ENCODE results near the gene NCR1. TPM values are rescaled to one million over a fixed set of nuclear protein-coding genes. Genes with fewer than 3 reads are reported as not detected.
"Not testable (repeated sequence)": the region's sequence is repeated elsewhere in the genome, so short reads cannot be mapped to it uniquely, and the experiment has no call there.

Gene NCR1
- total RNA-seq, 4 donors from 2014 or later = 4.6 TPM; not detected in 3

- WGBS, 2 donors = 70 to 81% methylated on average over 11 of the region's 11 CpGs
- Histone ChIP-seq H3K4me1 (no peaks in the 10 kb centered on the region), H3K36me3 (no peaks in the 10 kb centered on the region), H3K27me3 (no peaks in the 10 kb centered on the region), H3K9me3 (peaks cover 0 to 16% (median 0%) of the 10 kb centered on the region in 4 donors), H3K4me3 (no peak overlapping the region), H3K27ac (no peak overlapping the region)
- TF ChIP-seq POLR2A (IDR thresholded peaks at IDR 0.05) = no peak
- TF ChIP-seq CTCF (IDR thresholded peaks at IDR 0.05) = no peak
- no peak for TF ChIP-seq EP300 (IDR thresholded peaks at IDR 0.05)
- no peak for DNase-seq (ENCODE audit: low spot score in 2 of 2)
Observed at GRCh38 chr19:54916822-54917221, 10.9 kb downstream of the NCR1 start.

GRCh38 chr19:54918499-54918898 lies 12.6 kb downstream of the NCR1 start:
- H3K9me3 ChIP-seq = peaks cover 0 to 16% (median 0%) of the 10 kb centered on the region in 4 donors
- H3K27me3 ChIP-seq = no peaks in the 10 kb centered on the region
- H3K36me3 ChIP-seq = no peaks in the 10 kb centered on the region
- H3K27ac ChIP-seq = no peak overlapping the region
- TF ChIP-seq POLR2A (IDR thresholded peaks at IDR 0.05) (no peak), CTCF (IDR thresholded peaks at IDR 0.05) (no peak), EP300 (IDR thresholded peaks at IDR 0.05) (no peak)
- 90 to 92% methylated on average over 9 of the region's 9 CpGs for WGBS, 2 donors
- H3K4me1 ChIP-seq = no peaks in the 10 kb centered on the region
- no peak overlapping the region for H3K4me3 ChIP-seq
- no peak for DNase-seq (ENCODE audit: low spot score in 2 of 2)

- not testable (repeated sequence) for H3K27ac ChIP-seq; H3K27me3 ChIP-seq; H3K4me3 ChIP-seq; H3K4me1 ChIP-seq; DNase-seq (ENCODE audit: low spot score in 2 of 2); H3K36me3 ChIP-seq
- 40 to 44% methylated on average over 17 to 19 of the region's 24 CpGs for WGBS, 2 donors
- H3K9me3 ChIP-seq = peaks cover 0 to 19% (median 0%) of the 10 kb centered on the region in 4 donors
Observed at GRCh38 chr19:54919646-54920563, 14.0 kb downstream of the NCR1 start.

- DNase-seq (ENCODE audit: low spot score in 2 of 2) = no peak
- 68 to 71% methylated on average over 7 of the region's 7 CpGs for WGBS, 2 donors
- H3K27me3 ChIP-seq = no peaks in the 10 kb centered on the region
Observed at GRCh38 chr19:54921082-54921481, 15.1 kb downstream of the NCR1 start.

GRCh38 chr19:54923276-54923675 lies 17.3 kb downstream of the NCR1 start:
- Histone ChIP-seq H3K27ac (no peak overlapping the region), H3K36me3 (no peaks in the 10 kb centered on the region), H3K4me3 (no peak overlapping the region), H3K27me3 (no peaks in the 10 kb centered on the region), H3K9me3 (peaks cover 0 to 42% (median 1%) of the 10 kb centered on the region in 4 donors), H3K4me1 (no peaks in the 10 kb centered on the region)
- no peak for DNase-seq (ENCODE audit: low spot score in 2 of 2)
- TF ChIP-seq POLR2A (IDR thresholded peaks at IDR 0.05) (no peak), EP300 (IDR thresholded peaks at IDR 0.05) (no peak), CTCF (IDR thresholded peaks at IDR 0.05) (no peak)
- WGBS, 2 donors = 50 to 62% methylated on average over 9 of the region's 9 CpGs

More at GRCh38 chr19:54921082-54921481, 15.1 kb downstream of the NCR1 start:
- TF ChIP-seq EP300 (IDR thresholded peaks at IDR 0.05) = no peak
- TF ChIP-seq CTCF (IDR thresholded peaks at IDR 0.05) = no peak
- no peak for TF ChIP-seq POLR2A (IDR thresholded peaks at IDR 0.05)
- Histone ChIP-seq H3K4me1 (no peaks in the 10 kb centered on the region), H3K9me3 (peaks cover 0 to 28% (median 0%) of the 10 kb centered on the region in 4 donors), H3K4me3 (no peak overlapping the region), H3K27ac (no peak overlapping the region), H3K36me3 (no peaks in the 10 kb centered on the region)
